Ishikawa (cell line): ENCODE results near the gene KLF1.

Experiments
- CEBPB ChIP-seq: IDR thresholded peaks from 2 replicates; pipeline ENCODE4 v1.6.1; 2012
- CREB1 ChIP-seq: IDR thresholded peaks from 2 replicates; pipeline ENCODE4 v1.6.1; 2012; ENCODE audit warnings: low read depth
- EGR1 ChIP-seq: IDR thresholded peaks from 2 replicates; pipeline ENCODE4 v1.6.1; 2012
- EP300 ChIP-seq: IDR thresholded peaks from 2 replicates; pipeline ENCODE4 v1.6.1; 2012; ENCODE audit warnings: borderline replicate concordance
- FOXM1 ChIP-seq: IDR thresholded peaks from 2 replicates; pipeline ENCODE4 v1.6.1; 2012; ENCODE audit warnings: low read depth, borderline replicate concordance
- NFIC ChIP-seq: IDR thresholded peaks from 2 replicates; pipeline ENCODE4 v1.6.1; 2012
- RAD21 ChIP-seq: IDR thresholded peaks from 2 replicates; pipeline ENCODE4 v1.6.1; 2012; ENCODE audit warnings: low read depth
- TAF1 ChIP-seq: IDR thresholded peaks from 2 replicates; pipeline ENCODE4 v1.6.1; 2012; ENCODE audit warnings: low read depth, mild to moderate bottlenecking
- TCF12 ChIP-seq: IDR thresholded peaks from 2 replicates; pipeline ENCODE4 v1.6.1; 2012; ENCODE audit warnings: low read depth
- TEAD4 ChIP-seq: IDR thresholded peaks from 2 replicates; pipeline ENCODE4 v1.6.1; 2012
- YY1 ChIP-seq: IDR thresholded peaks from 2 replicates; pipeline ENCODE4 v1.6.1; 2012; ENCODE audit warnings: low read depth
- ZBTB7A ChIP-seq: IDR thresholded peaks from 2 replicates; pipeline ENCODE4 v1.6.1; 2012; ENCODE audit warnings: low read depth
- TF ChIP-seq, protein P1 (sequence below): IDR thresholded peaks from 2 replicates; pipeline ENCODE4 v1.6.1; 2012
- TF ChIP-seq, protein P2 (sequence below): IDR thresholded peaks from 2 replicates; pipeline ENCODE4 v1.6.1; 2012; ENCODE audit warnings: low read depth, mild to moderate bottlenecking
- TF ChIP-seq, protein P3 (sequence below): IDR thresholded peaks from 2 replicates; pipeline ENCODE4 v1.6.1; 2012

KLF1 gene

DNA sequence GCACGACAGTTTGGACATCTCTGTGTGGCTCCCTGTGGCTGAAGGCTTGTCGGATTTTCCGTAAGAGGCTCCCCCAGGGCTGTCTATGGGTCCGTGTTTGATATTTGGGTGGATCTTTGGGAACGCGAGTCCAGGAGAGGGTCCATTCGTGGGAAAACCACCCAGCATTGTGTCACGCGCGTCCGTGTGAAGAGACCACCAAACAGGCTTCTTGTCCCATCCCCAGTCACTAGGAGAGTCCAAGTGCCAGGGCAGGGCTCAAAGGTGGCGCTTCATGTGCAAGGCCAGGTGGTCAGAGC, 2.4 kb downstream of the KLF1 start:
- TF ChIP-seq NFIC: no peak
- TF ChIP-seq YY1: no peak
- TF ChIP-seq FOXM1: no peak
- TF ChIP-seq RAD21: no peak
- no peak for TF ChIP-seq TEAD4
- no peak for TF ChIP-seq TAF1

DNA sequence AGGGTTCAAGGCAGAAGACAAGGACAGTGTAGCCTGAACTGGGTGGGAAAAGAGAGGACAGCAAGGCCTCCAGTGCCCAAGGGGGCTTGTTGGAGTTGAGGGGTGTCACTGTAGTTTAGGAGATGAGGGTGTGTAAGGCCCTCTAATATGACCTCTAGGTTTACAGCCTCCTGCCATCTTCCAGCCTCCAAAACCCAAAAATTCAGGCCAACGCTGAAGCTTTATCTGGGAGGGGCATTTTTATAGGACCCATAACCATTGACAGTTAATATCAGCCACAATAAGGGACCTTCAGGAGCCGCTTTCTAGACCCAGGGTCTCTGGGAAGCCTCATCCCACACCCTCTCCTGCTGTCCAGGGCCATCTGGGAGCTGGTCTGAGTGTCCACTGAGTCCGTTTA, 2.8 kb downstream of the KLF1 start:
- TF ChIP-seq, protein P1, sequence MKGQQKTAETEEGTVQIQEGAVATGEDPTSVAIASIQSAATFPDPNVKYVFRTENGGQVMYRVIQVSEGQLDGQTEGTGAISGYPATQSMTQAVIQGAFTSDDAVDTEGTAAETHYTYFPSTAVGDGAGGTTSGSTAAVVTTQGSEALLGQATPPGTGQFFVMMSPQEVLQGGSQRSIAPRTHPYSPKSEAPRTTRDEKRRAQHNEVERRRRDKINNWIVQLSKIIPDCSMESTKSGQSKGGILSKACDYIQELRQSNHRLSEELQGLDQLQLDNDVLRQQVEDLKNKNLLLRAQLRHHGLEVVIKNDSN: no peak
- TF ChIP-seq ZBTB7A (no peak), RAD21 (no peak), EP300 (no peak), TEAD4 (no peak)
- TF ChIP-seq, protein P2, sequence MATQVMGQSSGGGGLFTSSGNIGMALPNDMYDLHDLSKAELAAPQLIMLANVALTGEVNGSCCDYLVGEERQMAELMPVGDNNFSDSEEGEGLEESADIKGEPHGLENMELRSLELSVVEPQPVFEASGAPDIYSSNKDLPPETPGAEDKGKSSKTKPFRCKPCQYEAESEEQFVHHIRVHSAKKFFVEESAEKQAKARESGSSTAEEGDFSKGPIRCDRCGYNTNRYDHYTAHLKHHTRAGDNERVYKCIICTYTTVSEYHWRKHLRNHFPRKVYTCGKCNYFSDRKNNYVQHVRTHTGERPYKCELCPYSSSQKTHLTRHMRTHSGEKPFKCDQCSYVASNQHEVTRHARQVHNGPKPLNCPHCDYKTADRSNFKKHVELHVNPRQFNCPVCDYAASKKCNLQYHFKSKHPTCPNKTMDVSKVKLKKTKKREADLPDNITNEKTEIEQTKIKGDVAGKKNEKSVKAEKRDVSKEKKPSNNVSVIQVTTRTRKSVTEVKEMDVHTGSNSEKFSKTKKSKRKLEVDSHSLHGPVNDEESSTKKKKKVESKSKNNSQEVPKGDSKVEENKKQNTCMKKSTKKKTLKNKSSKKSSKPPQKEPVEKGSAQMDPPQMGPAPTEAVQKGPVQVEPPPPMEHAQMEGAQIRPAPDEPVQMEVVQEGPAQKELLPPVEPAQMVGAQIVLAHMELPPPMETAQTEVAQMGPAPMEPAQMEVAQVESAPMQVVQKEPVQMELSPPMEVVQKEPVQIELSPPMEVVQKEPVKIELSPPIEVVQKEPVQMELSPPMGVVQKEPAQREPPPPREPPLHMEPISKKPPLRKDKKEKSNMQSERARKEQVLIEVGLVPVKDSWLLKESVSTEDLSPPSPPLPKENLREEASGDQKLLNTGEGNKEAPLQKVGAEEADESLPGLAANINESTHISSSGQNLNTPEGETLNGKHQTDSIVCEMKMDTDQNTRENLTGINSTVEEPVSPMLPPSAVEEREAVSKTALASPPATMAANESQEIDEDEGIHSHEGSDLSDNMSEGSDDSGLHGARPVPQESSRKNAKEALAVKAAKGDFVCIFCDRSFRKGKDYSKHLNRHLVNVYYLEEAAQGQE: no peak
- TF ChIP-seq, protein P3, sequence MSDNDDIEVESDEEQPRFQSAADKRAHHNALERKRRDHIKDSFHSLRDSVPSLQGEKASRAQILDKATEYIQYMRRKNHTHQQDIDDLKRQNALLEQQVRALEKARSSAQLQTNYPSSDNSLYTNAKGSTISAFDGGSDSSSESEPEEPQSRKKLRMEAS: no peak

DNA sequence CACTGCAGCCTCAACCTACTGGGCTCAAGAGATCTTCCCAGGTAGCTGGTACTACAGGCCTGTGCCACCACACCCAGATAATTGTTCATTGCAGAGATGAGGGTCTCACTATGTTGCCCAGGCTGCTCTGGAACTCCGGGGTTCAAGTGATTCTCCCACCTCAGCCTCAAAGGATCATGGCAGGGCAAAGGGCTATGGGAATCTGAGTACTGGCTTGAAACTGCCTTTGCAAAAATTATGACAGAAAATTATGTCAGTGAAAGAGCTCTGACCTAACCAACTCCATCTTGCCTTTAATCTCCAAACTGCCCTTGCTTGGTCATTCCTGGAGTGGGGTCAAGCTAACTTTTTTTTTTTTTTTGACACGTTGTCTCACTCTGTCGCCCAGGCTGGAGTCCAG, 4.4 kb downstream of the KLF1 start:
- TF ChIP-seq CREB1: no peak
- TF ChIP-seq, protein P1: no peak
- TF ChIP-seq EP300: no peak
- no peak for TF ChIP-seq NFIC
- no peak for TF ChIP-seq YY1
- TF ChIP-seq, protein P3: no peak
- no peak for TF ChIP-seq TEAD4
- no peak for TF ChIP-seq ZBTB7A
- TF ChIP-seq TCF12: no peak
- no peak for TF ChIP-seq RAD21
- TF ChIP-seq, protein P2: no peak

DNA sequence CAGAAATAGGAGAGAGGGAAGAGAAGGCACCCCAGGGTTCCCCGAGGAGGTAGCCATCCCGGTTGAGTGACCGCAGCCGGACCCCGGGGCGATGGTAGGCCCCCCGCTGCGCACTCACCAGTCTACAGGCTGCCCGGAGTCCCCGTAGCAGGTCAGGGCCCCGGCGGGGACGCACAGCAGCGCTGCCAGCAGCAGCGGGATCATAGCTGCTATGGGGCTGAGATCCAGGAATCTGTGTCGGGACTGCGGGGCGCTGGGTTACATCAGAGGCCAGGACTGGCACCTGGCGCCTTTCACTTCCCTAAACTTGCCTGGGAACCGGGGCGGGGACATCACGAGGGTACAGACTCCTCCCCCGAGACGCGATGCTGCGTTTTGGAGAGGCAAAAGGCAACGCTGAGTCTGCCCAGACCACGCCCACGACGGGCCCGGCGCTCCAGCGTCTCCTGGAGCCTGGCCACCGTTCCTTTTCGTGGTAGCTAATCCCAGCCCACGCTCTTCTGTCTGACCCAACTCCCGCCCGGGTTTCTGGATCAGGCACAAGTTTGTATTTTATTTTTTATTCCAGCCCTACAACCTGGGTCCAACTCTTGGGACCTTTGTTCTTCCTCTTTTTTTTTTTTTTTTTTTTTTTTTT, 5.7 kb downstream of the KLF1 start, which contains the start of gene DNASE2:
Gene DNASE2, minus strand, starts transcription at position 278 of the 637 bp plus-strand sequence. Its CDS starts 74 bp downstream, at position 204.
- TF ChIP-seq TCF12 (peak; percentile 73; the same call in 1 of the 2 replicates), YY1 (no peak), FOXM1 (no peak), CEBPB (peak; percentile 61; the same call in 1 of the 2 replicates), EP300 (peak; percentile 40; the same call in 1 of the 2 replicates), TEAD4 (no peak), CREB1 (peak; percentile 21; the same call in 1 of the 2 replicates), TAF1 (peak; percentile 45; the same call in 1 of the 2 replicates), EGR1 (no peak), NFIC (peak; percentile 38; the same call in 1 of the 2 replicates), RAD21 (no peak), ZBTB7A (no peak)
- TF ChIP-seq, protein P2: no peak
- TF ChIP-seq, protein P1: peak; percentile 67
- TF ChIP-seq, protein P3: peak; percentile 33; the same call in 1 of the 2 replicates
